Fibroblast of pulmonary artery (primary cell): ENCODE measurements around the gene PALLD.

ENCODE experiments used
- DNase-seq: peaks from one replicate; pipeline ENCODE4 v3.0.0-alpha.2; 2010; ENCODE audit warnings: low read depth
- H3K4me3 ChIP-seq: replicated peaks from 2 replicates; pipeline ENCODE4 v1.5.1; 2011; ENCODE audit warnings: low read depth, mild to moderate bottlenecking, control low read depth, low read length, moderate library complexity
- CTCF ChIP-seq: IDR thresholded peaks from 2 replicates; pipeline ENCODE4 v1.5.1; 2011; ENCODE audit warnings: mild to moderate bottlenecking, control low read depth, low read length, inconsistent platforms; ENCODE audit errors: missing control alignments

Gene PALLD

GRCh38 chr4:168664242-168664891 is 167.5 kb downstream of the PALLD start:
- H3K4me3 ChIP-seq = no peak overlapping the region
- TF ChIP-seq CTCF = no peak
- DNase-seq = no peak

GRCh38 chr4:168666531-168666930 is 169.7 kb downstream of the PALLD start:
- DNase-seq = peak; percentile 31
- TF ChIP-seq CTCF = no peak
- H3K4me3 ChIP-seq = no peak overlapping the region

DNA sequence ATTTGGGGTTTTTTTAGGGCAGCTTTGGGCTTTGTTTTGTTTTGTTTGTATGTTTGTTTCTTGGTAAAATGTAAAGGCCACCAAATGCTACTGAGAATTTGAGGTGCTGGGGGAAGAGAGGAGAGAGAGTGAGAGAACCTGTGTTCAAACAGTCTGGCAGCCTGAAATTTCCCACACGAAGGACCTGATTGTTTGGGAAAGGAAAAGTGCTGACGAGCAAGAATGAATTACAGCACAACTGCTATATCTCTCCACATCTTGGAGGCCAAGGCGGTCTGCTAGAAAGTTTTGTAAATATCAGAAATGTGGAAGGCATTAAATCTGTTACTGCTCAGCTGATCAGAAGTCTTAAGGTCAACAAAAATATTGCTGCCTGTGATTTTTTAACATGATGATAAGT is 170.5 kb downstream of the PALLD start:
- H3K4me3 ChIP-seq = no peak overlapping the region
- no peak for DNase-seq
- TF ChIP-seq CTCF = no peak

DNA sequence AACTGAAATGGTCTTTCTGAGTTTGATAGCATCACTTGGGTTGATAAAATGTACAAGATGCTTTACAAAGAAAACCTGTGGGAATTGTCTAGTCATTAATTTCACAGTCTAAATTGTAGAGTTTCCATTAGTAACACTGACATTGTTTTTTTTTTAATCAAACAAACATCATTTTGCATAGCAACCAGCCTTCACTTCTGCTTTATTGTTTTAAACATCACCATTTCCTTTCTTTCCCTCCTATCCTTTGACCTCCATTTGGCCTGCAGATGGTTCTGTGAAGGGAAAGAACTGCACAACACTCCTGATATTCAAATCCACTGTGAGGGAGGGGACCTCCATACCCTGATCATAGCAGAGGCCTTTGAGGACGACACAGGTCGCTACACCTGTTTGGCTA is 171.1 kb downstream of the PALLD start:
- TF ChIP-seq CTCF = no peak
- DNase-seq = no peak
- no peak overlapping the region for H3K4me3 ChIP-seq

- TF ChIP-seq CTCF = no peak
- DNase-seq = no peak
These were observed 176.6 kb downstream of the PALLD start for GRCh38 chr4:168673476-168673875.

DNA sequence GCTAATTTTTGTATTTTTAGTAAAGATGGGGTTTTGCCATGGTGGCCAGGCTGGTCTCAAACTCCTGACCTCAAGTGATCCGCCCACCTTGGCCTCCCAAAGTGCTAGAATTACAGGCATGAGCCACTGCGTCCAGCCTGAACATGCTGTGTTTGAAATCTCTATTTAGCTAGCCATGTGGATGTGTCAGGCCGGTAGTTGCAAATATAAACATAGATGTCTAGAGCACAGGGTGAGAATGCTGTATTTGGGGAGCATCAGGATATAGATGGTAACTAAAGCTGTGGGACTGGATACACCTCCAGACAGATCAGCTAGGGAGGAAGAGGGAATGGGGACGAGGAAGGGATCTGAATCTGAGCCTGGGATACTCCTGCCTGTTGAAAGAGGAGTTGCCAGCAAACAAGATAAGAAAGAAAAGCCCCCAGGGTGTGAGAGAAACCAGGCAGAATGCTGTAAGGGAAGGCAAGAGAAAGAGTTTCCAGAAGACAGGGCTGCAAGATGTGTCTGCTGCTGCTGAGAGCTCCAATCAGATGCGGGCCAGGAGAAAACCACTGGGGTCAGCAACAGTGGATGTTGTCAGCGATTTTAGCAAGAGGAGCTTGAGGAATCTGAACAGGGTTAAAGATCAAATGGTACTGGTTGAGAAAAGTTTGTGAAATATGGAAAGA is 177.4 kb downstream of the PALLD start:
- no peak for TF ChIP-seq CTCF
- no peak overlapping the region for H3K4me3 ChIP-seq
- peak; percentile 43 for DNase-seq

More at GRCh38 chr4:168673476-168673875, 176.6 kb downstream of the PALLD start:
- H3K4me3 ChIP-seq = no peak overlapping the region

GRCh38 chr4:168674866-168675265 is 178.0 kb downstream of the PALLD start:
- no peak for DNase-seq
- TF ChIP-seq CTCF = no peak
- no peak overlapping the region for H3K4me3 ChIP-seq
